ENCODE results near the gene SIRT6.
"Not testable (repeated sequence)": the region's sequence is repeated elsewhere in the genome, so short reads cannot be mapped to it uniquely, and the experiment has no call there.

SIRT6 gene

GRCh38 chr19:4198467-4199126 is 16.2 kb upstream of the SIRT6 start:
- no peak for DNase-seq

DNA sequence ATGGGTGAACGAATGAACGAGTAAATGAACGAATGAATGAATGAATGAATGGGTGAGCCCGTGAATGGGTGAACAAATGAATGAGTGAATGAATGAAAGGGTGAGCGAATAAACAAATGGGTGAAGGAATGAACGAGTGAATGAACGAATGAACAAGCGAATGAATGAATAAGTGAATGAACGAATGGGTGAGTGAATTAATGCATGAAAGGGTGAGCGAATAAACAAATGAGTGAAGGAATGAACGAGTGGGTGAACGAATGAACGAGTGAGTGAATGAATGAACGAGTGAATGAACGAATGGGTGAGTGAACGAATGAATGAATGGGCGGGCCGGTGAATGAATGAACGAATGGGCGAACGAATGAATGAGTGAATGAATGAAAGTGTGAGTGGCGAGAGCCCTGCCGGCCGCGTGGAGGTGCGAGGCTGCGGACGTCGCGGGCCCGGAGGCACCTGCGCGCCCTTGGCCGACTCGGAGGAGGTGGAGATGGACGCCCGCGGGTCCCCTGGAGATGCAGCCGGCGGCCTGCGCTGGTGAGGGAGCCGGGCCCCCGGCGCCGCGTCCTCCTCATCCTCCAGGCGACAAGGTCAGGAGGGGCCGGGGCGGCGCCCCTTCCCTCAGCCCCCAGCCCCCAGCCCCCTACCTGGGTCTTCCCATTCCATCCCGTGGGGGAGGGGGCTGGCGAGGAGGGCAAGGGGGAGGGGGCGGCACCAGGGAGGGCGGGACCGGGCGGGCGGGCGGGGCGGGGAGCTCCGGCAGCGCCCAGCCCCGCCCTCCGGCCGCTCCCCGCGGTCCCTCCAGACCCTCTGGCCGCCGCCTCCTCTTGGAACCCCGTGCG is 15.5 kb upstream of the SIRT6 start:
- no peak for DNase-seq

GRCh38 chr19:4197228-4197624 is 14.9 kb upstream of the SIRT6 start:
- no peak for DNase-seq

DNA sequence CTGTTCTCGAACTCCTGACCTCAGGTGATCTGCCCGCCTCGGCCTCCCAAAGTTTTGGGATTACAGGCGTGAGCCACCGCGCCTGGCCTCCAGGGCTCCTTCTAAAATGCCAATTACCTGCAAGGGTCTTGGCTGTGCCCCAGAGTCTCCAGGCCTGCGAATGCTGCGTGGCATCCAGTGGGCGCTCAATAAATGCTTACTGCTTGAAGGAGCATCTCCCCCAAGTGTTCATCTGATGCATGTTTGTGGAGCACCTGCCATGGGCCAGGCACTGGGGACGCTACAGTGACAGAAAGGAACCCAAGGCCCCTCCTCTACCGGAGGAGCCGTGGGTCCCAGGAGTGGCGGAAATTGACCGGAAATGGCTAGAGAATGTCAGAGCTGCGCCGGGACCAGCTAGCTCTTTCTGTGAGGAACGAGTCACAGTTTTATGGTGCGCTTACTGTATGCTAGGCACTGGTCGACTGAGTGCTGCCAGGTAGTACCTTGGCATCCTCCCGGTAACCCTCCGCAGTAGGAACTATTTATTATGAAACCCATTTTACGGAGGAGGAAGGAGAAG is 14.3 kb upstream of the SIRT6 start:
- no peak for DNase-seq

DNA sequence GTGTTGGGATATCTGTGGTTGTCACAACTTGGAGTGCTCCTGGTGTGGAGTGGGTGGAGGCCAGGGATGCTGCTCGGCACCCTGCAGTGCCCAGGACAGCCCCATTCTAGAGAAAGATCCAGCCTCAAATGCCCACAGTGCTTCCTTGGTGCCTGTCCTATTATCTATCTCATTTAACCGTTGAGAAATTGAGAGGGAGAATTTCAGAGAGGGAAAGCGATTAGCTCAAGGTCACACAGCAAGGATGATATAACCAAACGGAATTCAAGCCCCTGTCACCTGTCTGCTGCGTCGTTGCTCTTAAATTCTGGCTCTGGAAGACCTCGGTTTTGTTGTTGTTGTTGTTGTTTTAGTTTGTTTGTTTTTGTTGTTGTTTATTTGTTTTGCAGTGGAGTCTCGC is 13.6 kb upstream of the SIRT6 start:
- no peak for DNase-seq

- DNase-seq = no peak
Measured at GRCh38 chr19:4194353-4194752, 12.0 kb upstream of the SIRT6 start.

DNA sequence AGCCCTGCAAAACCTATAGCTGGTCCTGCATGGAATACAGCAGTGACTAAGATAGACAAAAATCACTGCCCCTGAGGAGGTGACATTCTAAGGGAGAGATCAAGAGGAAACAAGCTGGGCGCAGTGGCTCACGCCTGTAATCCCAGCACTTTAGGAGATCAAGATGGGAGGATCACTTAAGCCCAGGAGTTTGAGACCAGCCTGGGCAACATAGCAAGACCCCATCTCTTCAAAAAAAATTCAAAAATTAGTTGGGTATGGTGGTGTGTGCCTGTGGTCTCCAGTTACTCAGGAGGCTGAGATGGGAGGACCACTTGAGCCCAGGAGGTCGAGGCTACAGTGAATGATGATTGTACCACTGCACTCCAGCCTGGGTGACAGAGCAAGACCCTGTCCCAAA is 10.2 kb upstream of the SIRT6 start:
- not testable (repeated sequence) for DNase-seq

- DNase-seq = no peak
Measured at GRCh38 chr19:4189641-4190040, 7.3 kb upstream of the SIRT6 start.

- no peak for DNase-seq
Measured at GRCh38 chr19:4187313-4188122, 5.2 kb upstream of the SIRT6 start.

DNA sequence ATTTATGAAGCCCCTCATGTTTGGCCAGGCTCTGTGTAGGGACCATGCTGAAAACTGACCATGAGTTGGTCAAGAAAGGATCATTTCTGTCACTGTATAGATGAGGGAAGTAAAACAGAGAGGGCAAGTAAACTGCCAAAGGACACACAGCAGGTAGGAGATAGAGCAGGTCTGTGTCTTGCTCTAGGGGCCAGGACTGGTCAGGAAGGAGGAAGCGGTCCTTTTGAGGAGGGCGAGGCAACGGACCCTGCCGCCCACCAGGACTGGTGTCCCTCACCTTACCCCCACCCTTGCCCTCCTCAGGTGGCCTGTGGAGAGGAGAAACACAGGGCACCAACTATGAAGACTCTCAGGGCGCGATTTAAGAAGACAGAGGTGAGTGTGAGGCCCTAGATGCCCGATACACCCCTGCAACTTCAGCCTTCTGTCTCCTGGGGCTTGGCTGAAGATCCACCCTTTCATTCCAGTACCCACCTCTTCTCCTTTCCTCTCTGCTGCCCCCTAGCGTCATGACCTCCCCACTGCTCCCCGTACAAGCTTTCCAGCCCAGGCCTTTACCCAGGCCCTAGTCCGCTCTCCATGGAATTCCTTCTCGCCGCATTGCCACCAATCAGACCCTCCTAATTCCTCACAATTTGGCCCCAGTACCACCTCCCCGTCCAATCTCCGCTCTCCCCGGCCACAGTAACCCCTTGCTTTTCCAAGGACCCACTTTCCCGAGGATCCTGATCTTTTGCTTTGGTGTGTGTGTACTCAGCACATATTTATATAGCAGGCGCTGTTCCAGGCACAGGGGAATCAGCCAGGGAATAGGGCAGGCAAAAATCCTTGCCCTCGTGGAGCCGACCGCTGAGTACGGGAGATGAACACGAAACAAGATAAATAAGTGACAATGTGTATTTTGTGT is 4.0 kb upstream of the SIRT6 start:
- peak; percentile 57 for DNase-seq

DNA sequence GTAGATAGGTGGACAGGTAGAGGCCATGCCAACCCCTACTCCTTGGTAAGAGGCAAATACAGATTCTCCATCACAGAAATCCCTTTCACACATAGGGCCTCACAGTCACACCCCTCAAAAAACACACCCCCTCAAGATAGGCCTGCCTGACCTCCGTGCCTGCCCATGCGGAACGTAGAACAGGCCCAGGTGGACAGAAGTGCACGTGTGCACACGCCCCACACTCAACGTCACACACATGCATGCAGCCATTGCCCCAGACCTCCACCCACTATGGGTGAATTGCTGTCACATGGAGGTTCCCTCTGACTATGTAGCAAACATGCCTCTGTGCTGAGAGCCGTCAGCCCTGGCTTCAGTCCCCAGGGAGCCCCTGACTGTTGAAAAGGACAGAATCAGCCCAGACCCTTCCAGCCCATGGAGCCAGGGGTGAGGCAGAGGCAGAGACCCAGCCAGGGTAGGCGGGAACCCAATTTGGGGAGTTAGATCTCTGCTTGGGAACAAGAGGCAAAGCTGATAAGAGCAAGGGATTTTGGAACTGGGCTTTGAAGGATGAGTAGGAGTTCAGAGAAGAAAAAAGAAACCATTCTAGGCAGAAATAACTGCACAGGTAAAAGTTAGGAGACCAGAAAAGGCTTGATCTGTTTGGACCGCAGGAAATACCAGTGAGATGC is 3.2 kb upstream of the SIRT6 start:
- no peak for DNase-seq

DNA sequence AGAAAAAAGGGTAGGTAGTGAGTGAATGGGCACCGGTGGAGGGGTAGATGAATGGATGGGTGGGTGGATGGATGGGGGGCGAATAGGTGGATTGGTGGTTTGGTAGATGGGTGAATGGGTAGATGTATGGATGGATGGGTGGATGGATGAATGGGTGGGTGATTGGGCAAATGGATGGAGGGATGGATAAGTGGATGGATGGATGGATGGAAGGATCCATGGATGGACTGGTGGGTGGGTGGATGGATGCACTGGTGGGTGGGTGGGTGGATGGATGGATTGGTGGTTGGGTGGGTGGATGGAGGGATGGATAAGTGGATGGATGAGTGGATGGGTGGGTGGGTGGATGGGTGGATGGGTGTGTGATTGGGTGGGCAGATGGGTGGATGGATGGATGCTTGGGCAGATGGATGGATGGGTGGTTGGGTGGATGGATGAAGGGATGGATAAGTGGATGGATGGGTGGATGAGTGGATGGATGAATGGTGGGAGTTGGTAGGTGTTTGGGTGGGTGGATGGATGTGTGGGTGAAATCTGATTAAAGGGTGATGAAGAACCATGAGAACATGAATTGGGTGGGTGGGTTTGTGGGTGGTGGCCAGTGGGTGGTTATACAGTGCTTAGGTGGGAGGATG is 2.5 kb upstream of the SIRT6 start:
- no peak for DNase-seq

GRCh38 chr19:4183967-4184717 is 1.8 kb upstream of the SIRT6 start:
- DNase-seq = no peak

DNA sequence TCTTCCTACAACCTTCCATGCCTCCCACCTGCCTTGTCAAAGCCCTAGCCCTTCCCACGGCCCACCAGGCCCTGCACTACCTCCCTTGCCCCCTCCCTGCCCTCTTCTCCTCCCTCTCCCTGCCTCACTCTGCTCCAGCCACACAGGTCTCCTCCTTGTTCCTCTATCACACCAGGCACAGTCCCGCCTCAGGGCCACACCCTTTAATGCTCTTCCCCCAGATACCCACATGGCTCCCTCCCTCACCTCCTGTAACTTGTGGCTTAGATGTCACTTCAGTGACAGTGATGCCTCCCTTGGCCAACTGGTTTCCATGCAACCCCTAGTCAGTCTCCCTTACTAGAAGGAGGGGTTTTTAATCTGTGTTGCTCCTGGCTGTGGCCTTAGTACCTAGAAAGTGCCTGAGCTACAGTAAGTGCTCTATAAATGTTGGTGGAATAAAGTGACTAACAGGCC is 1.3 kb downstream of the SIRT6 start:
- no peak for DNase-seq

GRCh38 chr19:4178990-4179389 is 3.4 kb downstream of the SIRT6 start:
- no peak for DNase-seq

DNA sequence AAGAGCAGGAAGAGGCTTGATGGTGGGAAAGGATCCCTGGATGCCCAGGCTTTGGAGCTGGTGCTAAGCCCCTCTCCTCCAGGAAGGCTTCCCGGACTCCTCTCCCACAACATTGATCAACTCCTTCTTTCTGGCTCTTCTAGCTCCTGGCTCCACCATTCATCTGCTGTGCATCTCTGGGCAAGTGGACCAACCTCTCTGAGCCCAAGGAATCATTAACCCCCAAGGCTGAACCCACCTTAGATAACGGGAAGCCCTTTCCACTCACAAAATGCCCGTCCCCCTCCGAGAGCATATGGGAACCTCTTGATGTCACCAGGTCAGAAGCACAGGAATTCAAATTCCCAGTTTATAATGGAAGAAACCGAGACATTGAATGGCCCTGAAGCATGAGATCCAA is 5.2 kb downstream of the SIRT6 start:
- DNase-seq = no peak

DNA sequence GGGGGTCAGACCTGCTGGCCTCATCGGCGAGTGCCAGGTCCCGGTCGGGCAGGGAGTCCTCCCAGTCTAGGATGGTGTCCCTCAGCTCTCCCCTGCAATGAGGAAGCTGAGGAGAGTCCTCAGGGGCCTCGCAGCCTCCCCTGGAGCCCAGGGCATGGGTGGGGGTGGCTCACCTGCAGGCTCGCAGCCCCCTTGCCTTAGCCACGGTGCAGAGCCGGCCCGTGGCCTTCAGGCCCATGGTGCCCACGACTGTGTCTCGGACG is 6.8 kb downstream of the SIRT6 start:
- DNase-seq = no peak

GRCh38 chr19:4174895-4175668 is 7.3 kb downstream of the SIRT6 start:
- no peak for DNase-seq

DNA sequence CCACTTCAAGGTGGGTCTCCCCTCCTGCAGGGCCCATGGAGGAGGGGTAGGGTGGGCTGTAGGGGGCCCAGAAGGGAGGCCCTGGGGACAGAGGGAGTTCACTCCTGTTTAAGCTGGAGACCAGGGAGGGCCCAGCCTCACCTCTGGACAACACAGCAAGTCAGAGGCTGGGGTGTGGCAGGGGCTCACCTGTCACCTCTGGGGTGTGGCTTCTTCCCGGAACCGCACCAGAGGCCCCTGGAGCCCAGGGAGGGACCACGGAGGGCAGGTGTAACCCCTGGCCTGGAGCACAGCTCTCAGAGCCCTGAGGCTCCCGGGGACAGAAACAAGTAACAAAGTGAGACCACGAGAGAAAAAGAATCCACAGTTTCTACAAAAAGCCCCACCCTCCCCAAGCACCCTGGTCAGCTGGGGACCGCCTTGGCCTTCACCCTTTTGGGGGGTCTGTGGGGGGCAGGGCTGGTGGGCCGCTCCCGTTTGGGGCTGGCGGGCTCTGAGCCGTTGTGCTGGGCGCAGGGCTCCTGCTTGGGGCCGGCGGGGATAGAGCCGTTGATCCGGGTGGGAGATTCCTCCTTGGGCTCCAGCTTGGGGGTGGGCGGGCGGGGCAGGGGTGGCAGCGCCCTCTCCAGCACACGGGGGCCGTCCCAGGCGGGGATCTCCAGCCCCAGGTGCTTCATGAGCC is 8.0 kb downstream of the SIRT6 start:
- DNase-seq = no peak
